Measurements from ENCODE around the gene KRT26. TPM values are rescaled to one million over a fixed set of nuclear protein-coding genes. Genes with fewer than 3 reads are reported as not detected.
"Not testable (repeated sequence)": the region's sequence is repeated elsewhere in the genome, so short reads cannot be mapped to it uniquely, and the experiment has no call there.

KRT26 gene, protein sequence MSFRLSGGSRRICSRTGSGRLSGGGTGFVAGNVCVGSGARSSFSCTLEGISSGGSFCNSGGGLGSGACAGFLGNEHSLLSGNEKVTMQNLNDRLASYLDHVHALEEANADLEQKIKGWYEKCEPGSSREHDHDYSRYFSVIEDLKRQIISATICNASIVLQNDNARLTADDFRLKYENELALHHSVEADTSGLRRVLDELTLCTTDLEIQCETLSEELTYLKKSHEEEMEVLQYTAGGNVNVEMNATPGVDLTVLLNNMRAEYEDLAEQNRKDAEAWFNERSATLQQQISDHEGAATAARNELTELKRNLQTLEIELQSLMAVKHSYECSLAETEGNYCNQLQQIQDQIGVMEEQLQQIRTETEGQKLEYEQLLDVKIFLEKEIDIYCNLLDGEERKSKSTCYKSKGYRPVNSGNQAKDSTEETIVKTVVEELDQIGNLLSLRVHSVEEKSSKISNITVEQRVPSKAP
- polyA plus RNA-seq (ENCODE audit: insufficient read length in 4 of 4): not detected

DNA sequence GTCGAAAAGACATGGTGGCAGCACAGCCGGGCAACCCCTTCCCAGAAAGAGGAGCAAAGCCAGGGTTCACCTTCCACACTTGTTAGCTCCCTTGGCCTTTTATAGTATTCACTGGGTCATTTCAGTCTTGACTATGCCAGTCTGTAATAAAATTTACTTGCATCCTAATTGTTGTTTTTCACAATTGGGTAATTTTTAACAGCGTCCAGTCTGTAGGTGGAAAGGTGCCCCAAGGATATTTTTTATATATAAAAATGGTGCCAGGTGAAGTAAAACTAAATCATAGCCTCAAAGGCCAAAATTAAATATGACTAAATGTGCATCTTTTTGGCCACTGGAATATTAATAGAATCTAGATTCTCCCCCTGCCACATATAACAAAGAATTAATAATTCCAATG lies at the start of gene KRT26:
Gene KRT26, minus strand, starts transcription at position 101 of the 400 bp plus-strand sequence. Its CDS starts 88 bp downstream, at position 13.
- DNase-seq (ENCODE audit: low read depth in 4 of 4, low spot score in 3 of 4): no peak

DNA sequence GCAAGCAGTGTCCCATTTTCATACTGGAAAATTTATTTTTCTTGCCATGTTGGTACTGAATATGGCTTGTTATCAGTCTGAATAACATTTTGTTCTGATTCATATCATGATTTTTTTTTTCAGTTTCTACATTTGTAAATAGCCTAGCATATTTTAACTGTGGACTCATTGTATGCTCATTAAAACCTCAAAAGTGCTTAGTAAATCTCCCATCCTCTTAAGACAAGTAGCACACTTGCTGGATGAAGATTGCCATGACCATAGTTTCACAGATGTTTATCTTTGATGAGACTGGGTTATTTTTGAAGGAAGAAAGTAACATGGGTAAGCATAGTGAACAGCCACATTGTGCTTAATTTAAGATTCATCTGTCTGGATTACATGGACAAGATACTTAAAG lies 49.5 kb upstream of the KRT26 start:
- no peak for DNase-seq (ENCODE audit: low read depth in 4 of 4, low spot score in 3 of 4)

DNA sequence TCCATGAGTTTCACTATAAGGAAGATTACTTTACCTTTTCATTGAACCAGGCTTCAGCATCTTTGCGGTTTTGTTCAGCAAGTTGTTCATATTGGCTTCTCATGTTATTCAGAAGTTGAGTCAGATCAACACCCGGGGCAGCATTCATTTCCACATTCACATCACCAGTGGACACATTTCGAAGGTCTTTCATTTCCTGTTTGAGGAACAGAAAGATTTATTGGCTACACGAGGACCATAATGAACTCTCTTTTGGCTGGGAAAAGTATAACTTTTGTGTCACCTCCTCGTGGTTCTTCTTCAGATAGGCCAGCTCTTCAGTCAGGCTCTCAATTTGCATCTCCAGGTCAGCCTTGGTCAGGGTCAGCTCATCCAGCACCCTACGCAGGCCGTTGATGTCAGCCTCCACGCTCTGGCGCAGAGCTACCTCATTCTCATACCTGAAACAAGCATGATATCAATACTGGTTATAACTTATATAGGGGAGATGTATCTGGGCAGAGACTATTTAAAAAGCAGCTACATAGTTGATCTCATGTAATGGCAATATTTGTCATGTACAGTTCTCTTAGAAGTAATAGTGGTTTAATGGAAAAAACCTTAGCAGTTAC lies 48.3 kb upstream of the KRT26 start:
- no peak for DNase-seq (ENCODE audit: low read depth in 4 of 4, low spot score in 3 of 4)

DNA sequence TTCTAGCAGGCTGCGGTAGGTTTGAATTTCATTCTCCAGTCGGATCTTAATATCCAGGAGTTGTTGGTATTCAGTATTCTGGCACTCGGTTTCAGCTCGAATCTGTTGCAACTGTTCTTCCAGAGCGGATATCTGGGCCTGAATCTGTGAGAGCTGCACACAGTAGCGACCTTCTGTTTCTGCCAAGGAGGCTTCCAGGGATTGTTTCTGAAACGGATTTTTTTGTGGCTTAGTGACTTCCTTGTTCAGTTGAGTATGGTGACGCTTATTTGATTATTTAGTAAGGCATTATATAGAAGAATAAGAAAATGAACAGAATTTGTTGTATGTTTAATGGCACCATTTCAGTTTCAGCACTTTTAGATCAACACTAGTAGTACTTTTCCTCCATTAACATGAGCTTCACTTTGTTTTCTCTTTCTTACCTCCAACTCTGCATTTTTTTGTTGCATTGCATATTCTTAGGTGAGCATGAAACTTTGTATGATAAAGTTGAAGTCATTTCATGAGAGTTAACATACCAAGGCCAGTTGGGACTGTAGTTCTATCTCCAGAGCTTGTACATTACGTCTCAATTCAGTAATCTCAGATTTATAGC lies 47.6 kb upstream of the KRT26 start:
- DNase-seq (ENCODE audit: low read depth in 4 of 4, low spot score in 3 of 4): no peak

DNA sequence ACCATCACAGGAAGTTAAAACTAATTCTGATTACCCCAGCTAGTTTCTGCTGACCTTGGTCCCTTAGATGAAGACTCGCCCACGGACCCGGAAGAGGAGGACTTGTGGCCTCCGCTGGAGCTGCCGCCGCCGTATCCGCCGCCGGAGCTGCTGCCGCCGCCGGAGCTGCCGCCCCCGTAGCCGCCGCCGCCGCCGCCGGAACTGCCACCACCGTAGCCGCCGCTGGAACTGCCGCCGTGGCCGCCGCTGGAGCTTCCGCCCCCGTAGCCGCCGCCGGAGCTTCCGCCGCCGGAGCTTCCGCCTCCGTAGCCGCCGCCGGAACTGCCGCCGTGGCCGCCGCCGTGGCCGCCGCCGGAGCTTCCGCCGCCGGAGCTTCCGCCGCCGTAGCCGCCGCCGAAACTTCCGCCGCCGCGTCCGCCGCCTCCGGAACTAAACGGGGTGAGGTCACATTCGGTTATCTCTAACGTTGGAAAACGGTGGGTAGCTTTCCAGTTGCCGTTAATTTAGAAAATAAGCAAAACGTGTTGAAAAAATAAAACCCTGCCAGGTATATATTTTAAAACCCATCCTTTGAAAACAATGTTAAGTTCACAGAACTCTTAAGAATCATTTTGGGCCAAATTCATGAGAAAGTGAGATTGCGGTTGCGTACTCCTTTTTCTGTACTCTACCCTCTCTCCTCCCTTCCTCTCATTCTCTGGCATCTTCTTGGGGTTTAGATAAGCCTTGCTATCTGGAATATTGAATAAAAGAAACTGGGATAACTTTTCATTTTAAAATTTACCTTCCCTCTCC lies 46.9 kb upstream of the KRT26 start:
- DNase-seq (ENCODE audit: low read depth in 4 of 4, low spot score in 3 of 4): peak in 3 of 4 donors; percentile 52 to 65 (median 55)

DNA sequence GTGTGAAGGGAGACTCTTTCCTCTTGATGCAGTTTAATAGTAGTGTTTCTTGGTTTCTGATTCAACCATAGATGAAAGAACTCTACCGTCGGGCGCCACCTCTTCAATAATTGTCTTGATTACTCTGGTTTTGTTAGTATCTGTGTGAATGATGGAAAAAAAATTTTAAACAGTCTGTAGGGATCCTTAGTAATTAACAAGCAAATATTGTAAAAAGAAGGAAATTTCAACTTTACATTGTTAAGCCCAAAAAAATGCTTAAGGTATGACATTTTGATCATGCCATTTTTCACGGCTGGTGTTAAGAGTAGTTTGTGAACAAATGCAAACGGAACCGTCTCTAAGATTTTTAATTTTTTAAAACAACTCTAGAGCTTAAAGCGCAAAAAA lies 46.3 kb upstream of the KRT26 start:
- no peak for DNase-seq (ENCODE audit: low read depth in 4 of 4, low spot score in 3 of 4)

DNA sequence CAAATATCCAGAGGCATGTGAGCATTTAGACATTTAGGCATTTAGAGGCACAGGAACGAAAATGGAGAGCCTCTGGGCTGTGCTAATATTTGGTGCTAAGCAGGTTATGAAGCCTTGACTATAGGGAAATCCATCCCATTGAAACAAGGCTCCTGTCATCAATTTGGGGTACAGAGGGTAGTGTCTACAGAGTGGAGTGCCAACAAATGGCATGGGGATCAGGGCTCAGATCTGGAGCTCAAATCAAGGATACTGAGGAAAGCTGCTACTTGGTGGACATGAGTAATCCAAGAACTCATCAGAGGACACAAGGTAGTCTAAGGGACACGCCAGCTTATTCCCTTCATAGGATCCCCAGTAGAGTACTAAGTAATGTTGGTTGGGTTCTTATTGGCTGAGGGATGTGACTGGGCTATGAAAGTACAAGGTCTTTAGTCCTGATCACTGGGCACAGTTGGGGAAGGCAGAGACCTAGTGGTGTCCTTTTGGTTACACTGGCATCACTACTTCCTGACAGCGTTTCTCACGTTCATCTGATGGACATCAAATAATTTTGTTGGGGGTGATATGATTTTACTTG lies 45.2 kb upstream of the KRT26 start:
- DNase-seq (ENCODE audit: low read depth in 4 of 4, low spot score in 3 of 4): no peak

DNA sequence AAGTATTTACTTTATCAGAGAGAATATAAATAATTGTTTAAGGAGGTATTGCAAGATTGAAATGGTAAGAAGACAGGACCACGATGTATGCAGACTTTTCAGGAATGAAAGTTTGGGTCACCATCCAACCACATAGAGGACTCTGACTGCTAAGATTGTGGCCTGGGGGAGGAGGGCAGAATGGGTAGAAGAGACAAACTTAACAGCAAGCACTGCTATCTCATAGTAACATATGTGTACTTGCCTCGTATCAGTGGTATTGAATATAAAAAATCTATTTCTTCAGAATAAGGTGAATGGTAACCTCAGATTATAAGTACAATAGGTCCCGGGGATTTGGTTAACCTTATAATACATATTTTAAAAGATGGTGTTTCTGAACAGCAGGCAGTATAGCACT lies 44.6 kb upstream of the KRT26 start:
- no peak for DNase-seq (ENCODE audit: low read depth in 4 of 4, low spot score in 3 of 4)

DNA sequence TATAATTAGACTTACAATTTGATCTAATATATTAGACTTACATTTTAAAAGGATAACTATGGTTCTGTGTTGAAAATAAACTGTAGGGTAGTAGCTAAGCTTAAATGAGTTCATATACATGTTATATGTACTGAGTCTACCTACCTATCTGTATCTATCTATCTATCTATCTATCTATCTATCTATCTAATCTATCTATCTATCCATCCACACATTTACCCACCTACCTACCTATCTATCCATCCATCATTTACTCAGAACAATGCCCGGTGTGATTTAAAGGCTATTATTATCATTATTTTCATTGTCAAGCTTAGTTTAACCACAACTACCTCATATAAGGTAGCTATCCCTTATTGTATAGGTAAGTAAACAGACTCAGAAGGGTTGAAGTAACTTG lies 43.4 kb upstream of the KRT26 start:
- DNase-seq (ENCODE audit: low read depth in 4 of 4, low spot score in 3 of 4): no peak

DNA sequence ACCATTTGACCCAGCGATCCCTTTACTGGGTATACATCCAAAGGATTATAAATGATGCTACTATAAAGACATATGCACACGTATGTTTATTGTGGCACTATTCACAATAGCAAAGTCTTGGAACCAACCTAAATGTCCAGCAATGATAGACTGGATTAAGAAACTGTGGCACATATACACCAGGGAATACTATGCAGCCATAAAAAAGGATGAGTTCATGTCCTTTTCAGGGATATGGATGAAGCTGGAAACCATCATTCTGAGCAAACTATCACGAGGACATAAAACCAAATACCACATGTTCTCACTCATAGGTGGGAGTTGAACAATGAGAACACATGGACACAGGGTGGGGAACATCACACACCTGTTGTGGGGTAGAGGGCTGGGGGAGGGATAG lies 42.7 kb upstream of the KRT26 start:
- DNase-seq (ENCODE audit: low read depth in 4 of 4, low spot score in 3 of 4): not testable (repeated sequence)

DNA sequence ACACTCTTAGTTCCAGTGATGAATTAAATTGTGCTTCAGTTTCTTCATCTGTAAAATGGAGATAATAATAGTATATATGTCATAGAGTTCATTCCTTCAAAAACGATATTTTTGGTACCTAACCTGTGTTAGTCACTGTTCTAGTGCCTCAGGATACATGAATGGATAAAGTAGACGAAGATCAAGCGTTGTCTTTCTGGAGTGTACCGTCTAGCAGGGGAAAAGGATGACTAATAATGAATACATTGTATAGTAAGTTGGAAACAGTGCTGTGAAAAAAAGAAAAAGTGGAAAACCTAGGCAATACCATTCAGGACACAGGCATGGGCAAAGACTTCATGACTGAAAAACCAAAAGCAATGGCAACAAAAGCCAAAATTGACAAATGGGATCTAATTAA lies 41.8 kb upstream of the KRT26 start:
- no peak for DNase-seq (ENCODE audit: low read depth in 4 of 4, low spot score in 3 of 4)

DNA sequence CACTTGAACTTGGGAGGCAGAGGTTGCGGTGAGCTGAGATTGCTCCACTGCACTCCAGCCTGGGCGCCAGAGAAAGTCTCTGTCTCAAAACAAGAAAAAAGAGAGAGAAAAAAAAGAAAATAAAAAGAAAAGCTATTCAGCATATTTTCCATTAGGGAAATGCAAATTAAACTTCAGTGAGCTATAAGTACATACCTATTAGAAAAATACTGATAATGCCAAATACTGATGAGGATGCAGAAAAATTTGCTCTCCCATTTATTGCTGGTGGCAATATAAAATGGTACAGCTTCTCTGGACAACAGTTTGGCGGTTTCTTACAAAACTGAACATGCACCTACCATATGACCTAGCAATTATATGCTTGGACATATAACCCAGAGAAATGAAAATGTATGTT lies 40.6 kb upstream of the KRT26 start:
- DNase-seq (ENCODE audit: low read depth in 4 of 4, low spot score in 3 of 4): no peak

DNA sequence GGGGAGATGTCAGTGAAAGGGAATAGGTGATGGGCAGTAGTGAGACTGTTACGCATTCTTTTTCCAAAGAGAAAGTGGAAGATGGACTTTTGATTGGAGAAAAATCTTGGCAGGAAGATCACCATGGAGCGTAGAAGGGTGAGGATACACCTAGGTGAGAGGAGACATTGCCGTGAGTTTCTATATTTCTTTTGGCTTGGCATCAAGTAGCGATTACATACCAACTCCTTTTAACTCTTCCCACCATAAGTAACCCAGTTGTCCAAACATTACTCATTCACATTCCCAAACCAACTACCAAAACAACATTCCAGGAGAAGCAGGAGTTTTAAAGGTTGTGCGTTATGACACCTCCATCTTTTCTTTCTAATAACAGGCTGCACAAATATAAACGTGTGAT lies 38.5 kb upstream of the KRT26 start:
- no peak for DNase-seq (ENCODE audit: low read depth in 4 of 4, low spot score in 3 of 4)

DNA sequence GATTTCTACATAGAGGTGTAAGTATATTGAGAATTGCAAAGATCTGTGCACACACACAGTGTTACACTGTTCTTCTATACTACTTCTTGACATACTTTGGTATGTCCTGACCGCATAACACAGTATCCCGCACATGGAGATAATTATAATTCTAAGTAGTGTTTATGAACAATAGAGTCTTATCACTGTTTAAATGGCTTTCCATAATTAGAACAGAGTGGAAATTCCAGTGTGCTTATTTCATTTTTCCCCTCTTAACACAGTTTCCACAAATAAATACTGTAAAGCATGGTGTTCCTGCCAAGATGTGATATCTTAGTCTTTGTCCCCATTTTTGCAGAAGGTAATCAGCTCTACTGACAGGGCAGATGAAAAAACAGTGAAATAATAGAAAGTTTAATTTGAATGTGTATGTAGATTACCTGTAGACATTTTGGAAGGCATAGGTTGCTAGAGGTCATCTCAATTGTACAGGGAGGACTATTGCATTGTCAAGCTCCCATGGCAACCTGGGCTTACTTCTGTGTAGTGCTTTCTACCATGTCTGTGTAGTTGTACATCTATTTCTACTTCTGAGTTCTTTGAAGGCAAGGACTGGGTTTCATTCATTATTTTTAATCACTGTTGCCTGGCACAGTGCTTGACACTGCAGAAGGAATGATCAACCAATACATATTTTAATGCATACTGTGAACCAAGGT lies 37.9 kb upstream of the KRT26 start:
- no peak for DNase-seq (ENCODE audit: low read depth in 4 of 4, low spot score in 3 of 4)

DNA sequence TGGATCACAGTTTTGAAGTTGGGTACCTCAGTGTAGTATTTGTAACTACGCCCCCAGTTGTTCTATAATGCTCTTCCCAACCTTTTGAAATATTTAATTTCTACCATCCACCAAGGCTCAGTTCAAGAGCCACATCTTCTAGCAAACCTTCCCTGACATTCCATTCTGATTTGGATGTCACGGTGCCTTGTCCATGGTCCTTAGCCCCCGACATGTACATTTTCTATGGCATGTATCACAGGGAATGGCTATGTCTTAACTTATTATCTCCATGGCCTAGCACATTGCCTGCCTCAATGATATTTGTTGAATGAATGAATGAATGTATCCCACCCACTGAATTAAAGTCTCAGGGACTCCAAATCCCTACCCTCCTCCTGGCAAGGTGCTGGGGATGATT lies 34.1 kb upstream of the KRT26 start:
- DNase-seq (ENCODE audit: low read depth in 4 of 4, low spot score in 3 of 4): no peak

DNA sequence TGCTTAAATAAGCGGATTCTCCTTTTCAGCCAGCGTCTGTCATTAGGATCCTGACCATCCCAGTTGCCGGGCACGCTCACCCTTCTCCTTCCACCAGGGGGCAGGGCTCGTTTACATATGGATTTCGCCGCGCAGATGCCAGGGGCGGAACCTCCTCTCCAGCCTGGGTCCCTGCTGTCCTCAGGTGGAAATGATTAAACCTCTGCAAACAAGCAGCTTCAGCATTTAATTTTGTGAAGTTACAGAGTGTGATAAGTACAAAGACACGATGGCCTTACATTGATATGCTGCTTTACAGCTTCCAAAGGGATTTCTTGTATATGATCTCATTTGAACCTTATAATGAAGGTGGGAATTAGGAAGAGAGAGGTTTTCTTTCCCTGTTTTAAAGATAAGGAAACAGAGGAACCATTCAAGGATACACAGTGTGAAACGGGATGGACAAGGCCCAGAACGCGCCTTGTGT lies 31.6 kb upstream of the KRT26 start:
- no peak for DNase-seq (ENCODE audit: low read depth in 4 of 4, low spot score in 3 of 4)

DNA sequence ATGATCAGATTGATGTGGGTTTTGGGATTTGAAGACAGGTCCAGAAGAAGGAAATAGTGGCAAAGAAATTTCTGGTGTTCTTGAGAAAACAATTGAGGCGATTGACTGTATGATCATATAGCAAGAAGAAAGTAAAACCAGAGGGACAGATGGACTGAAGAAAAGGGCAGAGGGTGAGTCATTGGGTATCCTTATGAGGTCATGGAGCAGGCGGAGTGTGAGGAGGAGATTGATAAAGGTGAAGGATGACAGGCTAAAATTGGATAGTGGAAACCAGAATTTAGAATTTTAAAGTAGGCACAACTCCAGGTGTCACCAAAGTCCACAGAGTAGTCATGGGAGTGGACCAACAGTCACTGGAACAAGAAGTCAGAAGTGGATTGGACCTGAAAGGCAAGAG lies 29.2 kb upstream of the KRT26 start:
- DNase-seq (ENCODE audit: low read depth in 4 of 4, low spot score in 3 of 4): no peak

DNA sequence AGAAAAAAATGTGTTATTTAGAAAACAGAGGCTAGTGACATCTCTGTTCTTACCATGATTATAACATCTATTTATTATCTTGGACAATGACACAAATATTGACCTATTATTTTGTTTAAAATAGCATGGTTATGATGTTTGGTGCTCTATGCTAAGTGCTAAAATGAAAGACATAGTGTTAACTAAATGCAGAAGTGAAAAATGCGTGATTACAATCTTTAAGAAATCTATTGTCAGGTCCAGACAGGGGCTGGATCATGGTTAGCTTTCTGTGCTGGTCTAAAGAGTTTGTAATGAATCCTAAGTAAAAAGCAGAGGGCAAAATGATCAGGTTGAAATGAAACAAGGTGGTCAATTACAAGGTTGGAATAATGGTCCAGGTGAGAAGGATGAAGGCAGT lies 28.4 kb upstream of the KRT26 start:
- DNase-seq (ENCODE audit: low read depth in 4 of 4, low spot score in 3 of 4): no peak

DNA sequence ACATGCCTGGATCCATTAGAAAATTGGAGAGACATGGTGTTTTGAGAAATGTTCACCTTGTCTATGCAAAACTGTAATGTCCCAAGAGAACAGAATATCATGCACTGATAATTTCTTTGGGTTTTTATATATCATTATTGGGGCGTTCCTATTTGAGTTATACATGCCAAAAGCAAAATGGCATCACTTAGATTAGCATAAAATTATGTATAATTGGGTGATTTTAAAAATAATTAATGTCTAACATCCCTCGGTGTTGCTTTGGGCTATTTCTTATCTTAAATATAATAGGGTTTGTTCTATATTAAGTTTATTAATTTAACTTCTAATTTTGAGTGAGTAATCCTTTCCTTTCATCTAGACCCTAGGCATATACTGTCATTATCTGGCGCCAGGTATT lies 27.9 kb upstream of the KRT26 start, which contains the start of gene KRT28:
Gene KRT28, minus strand, starts transcription at position 101 of the 400 bp plus-strand sequence. Its CDS starts 66 bp downstream, at position 35.
- no peak for DNase-seq (ENCODE audit: low read depth in 4 of 4, low spot score in 3 of 4)

DNA sequence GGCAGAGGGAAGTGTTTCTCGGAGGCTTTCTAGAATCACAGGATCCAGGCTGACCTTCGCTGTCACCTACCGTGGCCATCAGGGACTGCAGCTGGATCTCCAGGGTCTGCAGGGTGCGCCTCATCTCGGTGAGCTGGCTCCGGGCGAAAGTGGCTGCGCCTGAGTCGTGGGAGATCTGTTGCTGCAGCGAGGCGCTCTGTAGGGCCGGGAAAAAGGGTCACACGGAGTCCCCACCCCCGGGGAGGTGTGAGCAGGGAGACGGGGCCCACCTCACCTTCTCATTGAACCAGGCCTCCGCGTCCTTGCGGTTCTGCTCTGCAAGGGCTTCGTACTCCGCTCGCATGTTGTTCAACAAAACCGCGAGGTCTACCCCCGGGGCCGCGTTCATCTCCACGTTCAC lies 24.8 kb upstream of the KRT26 start:
- DNase-seq (ENCODE audit: low read depth in 4 of 4, low spot score in 3 of 4): no peak

All from left renal pelvis (tissue), 4 donors.